Epithelial cell of esophagus (primary cell): ENCODE data around the gene RAB26.
A peak's percentile ranks its signal among the peaks of the same experiment; 100 is the strongest.

Experiments
- DNase-seq: peaks from one replicate; pipeline ENCODE4 v3.0.0; 2010; ENCODE audit warnings: low read depth
- H3K4me3 ChIP-seq: 2 replicates; pipeline ENCODE4 v1.5.1; 2011; ENCODE audit warnings: mild to moderate bottlenecking, low read length, control low read depth
- TF ChIP-seq, protein P1 (sequence below): IDR thresholded peaks from 2 replicates; pipeline ENCODE4 v1.5.1; 2011; ENCODE audit warnings: low read depth, mild to moderate bottlenecking, low read length, control low read depth, inconsistent platforms; ENCODE audit not compliant: insufficient read depth; ENCODE audit errors: missing control alignments

RAB26 gene

DNA sequence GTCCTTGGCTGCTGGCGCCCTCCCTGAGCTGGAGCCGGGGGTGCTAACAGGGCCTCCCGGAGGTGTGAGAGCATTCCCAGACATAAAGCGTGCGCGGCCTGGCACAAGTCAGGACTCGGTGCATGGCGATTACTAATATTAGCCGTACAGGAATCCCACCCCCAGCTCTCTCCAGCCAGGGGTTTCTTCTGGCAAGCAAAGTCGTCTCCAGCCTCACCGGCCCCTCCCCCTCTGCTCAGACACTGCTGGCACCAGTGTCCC lies 43.0 kb downstream of the RAB26 start:
- no peak overlapping the region for H3K4me3 ChIP-seq
- TF ChIP-seq, protein P1, sequence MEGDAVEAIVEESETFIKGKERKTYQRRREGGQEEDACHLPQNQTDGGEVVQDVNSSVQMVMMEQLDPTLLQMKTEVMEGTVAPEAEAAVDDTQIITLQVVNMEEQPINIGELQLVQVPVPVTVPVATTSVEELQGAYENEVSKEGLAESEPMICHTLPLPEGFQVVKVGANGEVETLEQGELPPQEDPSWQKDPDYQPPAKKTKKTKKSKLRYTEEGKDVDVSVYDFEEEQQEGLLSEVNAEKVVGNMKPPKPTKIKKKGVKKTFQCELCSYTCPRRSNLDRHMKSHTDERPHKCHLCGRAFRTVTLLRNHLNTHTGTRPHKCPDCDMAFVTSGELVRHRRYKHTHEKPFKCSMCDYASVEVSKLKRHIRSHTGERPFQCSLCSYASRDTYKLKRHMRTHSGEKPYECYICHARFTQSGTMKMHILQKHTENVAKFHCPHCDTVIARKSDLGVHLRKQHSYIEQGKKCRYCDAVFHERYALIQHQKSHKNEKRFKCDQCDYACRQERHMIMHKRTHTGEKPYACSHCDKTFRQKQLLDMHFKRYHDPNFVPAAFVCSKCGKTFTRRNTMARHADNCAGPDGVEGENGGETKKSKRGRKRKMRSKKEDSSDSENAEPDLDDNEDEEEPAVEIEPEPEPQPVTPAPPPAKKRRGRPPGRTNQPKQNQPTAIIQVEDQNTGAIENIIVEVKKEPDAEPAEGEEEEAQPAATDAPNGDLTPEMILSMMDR, result no peak
- DNase-seq, result peak; percentile 52

DNA sequence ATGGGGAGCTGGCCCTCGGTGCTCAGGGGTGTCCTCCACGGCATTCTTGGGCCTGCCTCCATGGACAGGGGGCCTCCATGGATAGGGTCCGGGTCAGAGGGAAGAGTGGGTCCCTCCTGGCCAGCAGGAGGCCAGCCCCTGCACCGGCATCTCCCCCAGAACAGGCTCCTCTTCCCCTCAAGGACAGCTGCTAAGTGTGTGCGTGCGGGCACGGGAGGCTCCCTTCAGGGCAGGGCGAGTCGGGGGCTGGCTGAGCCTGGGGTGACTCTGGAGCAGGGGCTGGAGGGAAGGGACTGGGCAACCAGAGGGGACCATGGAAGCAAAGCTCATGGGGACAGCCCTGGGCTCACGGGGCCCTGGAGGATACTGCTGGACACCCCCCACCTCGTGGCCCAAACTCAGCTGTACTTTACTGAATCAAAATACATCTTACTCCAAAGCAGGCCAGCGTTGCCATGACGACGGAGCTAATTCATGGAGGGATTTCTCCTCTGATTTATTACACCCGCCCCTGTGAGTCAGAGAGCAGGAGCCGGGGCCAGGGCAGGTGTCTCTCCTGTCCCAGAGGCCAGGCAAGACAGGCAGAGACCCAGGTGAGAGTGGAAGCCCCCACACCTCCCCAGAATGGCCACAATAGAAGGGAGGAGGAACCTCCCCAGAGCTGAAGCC lies 45.9 kb downstream of the RAB26 start:
- DNase-seq, result no peak
- H3K4me3 ChIP-seq, result no peak overlapping the region
- TF ChIP-seq, protein P1, result no peak

DNA sequence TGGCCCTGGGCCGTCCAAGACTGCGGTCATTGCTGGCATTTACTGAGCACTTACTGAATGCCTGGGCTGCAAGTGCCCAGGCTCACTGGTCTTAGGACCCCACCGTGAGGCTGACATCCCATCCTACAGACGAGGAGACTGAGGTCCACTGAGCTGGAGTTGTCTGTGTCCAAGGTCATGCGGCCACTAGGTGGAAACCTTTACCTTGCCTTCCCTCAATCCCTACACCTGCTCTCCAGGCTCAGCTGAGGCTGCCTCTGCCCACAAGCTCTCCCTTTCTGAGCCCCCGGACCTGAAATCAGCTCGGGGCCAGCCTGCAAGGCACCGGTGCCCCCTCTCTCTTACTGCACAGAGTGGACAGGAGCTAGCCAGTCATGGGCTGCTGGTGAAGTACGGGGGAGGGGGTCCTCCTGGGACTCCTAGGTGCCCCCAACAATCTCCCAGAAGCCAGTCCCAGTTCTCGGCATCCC lies 46.5 kb downstream of the RAB26 start:
- TF ChIP-seq, protein P1, result peak; percentile 61
- H3K4me3 ChIP-seq, result no peak overlapping the region

DNA sequence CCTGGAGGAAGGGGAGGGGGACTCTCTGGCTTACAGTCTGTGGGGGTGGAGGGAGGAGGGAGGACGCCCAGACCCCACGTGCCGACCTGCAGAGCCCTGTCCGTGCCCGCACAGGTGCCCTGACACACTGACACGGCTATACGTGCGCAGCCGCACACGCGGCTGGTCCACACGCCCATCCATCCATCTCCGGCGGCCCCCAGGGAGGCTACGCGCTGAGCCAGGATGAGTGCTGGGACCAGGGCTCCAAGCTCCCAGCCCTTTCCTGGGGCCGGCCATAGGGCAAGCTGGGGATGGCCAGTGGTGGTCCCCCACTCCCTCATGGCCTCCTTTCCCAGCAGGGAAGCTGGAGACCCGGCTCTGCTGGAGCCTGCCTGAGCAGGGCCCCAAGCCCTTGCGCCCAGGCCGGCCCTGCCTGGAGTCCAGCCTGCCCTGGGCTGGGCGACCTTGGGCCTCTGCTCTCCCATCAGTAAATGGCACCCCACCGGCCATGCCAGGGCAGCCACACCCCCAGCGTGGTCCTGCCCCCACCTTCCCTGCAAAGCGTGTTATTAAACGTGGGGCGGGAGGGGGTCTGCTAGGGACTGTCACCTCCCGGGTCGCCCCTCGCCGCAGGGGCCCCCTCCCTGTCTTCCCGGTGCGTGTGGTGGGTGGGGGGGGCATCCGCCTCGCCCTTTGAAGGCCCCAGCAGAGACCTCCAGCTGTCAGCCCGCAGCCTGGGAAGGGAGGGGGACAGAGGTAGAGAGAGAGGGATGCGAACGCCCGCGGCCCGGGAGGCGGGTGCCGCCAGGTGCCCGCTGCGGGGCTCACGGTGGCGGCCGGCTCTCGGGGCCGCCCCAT lies 47.1 kb downstream of the RAB26 start:
- H3K4me3 ChIP-seq, result peak overlapping the region; percentile 27
- TF ChIP-seq, protein P1, result no peak
- DNase-seq, result no peak

More for the DNA sequence above, 46.5 kb downstream of the RAB26 start:
- DNase-seq, result peak; percentile 79

DNA sequence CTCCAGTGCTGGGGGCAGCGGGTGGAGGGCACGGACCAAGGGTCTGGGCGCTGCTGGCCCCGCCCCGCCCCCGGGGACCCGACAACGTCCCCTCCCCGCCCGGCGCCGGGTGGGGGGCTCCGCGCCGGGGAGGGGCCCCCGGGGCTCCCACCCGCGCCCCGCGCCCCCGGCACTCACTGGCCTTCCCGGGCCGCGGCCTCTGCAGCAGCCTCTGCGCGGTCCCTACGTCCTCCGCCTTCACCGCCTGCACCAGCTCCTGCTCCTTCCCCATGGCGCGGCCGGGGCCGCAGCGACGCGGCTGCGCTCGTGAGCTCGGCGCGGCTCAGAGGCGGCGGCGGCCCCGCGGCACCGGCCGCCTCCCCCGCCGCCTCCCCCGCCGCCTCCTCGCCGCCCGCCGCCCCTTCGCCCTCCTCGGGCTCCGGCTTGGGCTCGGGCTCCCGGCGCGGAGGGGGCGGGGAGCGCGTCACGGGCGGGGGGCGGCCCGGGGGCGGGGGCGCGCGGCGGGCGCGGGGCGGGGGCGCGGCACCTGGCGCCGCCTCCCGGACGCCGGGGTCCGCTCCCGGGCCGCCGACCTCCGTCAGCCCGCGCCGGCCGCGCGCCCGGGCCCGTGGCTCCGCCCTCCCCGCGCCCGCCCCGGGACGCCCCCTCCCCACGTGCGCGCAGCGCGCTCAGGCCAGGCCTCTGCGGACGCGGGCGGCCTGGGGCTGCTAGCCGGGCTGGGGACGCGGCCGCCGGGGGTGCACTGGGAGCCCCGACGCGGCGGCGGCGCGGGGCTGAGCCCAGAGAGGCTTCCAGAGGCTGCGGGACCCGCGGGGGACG lies 47.9 kb downstream of the RAB26 start, which contains the start of gene CASKIN1:
CASKIN1 (minus strand) TSS at position 444 of the 819 bp plus-strand sequence; CDS start at position 271, 173 bp downstream.
- TF ChIP-seq, protein P1, result no peak
- DNase-seq, result no peak
- H3K4me3 ChIP-seq, result peak within 1 kb of the TSS; percentile 27

DNA sequence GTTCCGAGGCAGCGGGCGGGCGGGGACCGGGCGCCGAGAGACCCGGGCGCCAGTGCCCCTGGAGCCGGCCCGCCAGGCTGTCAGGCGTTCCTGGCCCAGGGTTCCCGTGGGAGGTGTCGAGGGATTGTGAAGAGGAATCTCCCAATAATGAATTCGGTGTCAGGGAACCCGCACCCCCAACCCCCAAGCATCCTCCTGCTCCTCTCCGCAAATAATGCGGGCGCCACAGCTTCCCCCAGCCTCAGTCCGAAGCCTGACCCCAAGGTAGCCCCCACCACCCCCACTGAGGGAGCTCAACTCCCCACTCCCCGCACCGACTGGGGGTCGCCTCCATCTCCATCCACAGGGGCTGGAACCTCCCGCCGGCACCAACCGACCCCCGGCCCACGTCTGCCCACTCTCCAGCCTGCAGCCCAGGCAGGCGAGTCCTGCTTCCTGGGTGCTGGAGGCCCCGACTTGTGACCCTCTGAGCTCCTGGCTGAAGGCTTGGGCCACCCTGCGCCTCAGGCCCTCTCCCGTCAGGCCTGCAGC lies 48.6 kb downstream of the RAB26 start:
- no peak overlapping the region for H3K4me3 ChIP-seq
- no peak for DNase-seq
- TF ChIP-seq, protein P1, result no peak
